SK-N-SH (cell line): ENCODE results near the gene CHCHD1. TPM values are rescaled to one million over a fixed set of nuclear protein-coding genes. Genes with fewer than 3 reads are reported as not detected.

Source experiments
- CTCF ChIA-PET: fragments of 300-600, 350-600 bp; formaldehyde crosslinking; extraction: SDS; loops from one replicate; lab custom pipeline; 2021; lab: Yijun Ruan, JAX
- POLR2A ChIA-PET: fragments of 350-600 bp; sonication (Branson Sonifier 250); formaldehyde crosslinking; extraction: SDS; loops from one replicate; lab custom pipeline; 2020; ENCODE audit warnings: antibody characterized with exemption, inconsistent platforms; lab: Yijun Ruan, JAX
- DNase-seq: peaks from one replicate; pipeline ENCODE4 v3.0.0; 2012
- H2AFZ ChIP-seq: fragments of 200-600 bp; sonication (generic); 2 replicates; pipeline ENCODE4 v1.8.1; 2016; ENCODE audit warnings: antibody characterized with exemption, mild to moderate bottlenecking, low read depth
- H3F3A ChIP-seq: fragments of 200-600 bp; sonication (generic); replicated peaks from 2 replicates; pipeline ENCODE3; 2016; ENCODE audit warnings: antibody characterized with exemption, mild to moderate bottlenecking; ENCODE audit not compliant: insufficient read depth
- H3K27ac ChIP-seq, 2 experiments: fragments of 200-500 bp in 1 of 2; fragments of 200-600 bp in 1 of 2; sonication (Bioruptor generic) in 1 of 2; sonication (generic), shearing (Covaris generic) in 1 of 2; 2 replicates each; pipeline versions ENCODE4 v1.5.1 to v1.6.1; 2014 to 2016; ENCODE audit warnings: low read depth in 2 of 2, inconsistent platforms in 1 of 2, low read length in 1 of 2, mild to moderate bottlenecking in 1 of 2, mixed read lengths in 1 of 2
- H3K27me3 ChIP-seq: fragments of 200-600 bp; sonication (generic), shearing (Covaris generic); 2 replicates; pipeline ENCODE4 v1.6.1; 2016; ENCODE audit warnings: mixed run types; ENCODE audit not compliant: insufficient read depth
- H3K36me3 ChIP-seq, 2 experiments: fragments of 200-500 bp in 1 of 2; fragments of 200-600 bp in 1 of 2; sonication (Bioruptor generic) in 1 of 2; sonication (generic) in 1 of 2; replicated peaks in 1 of 2; 2 replicates each; pipeline versions ENCODE3 to v1.5.1; 2014 to 2016; ENCODE audit warnings: low read length in 1 of 2, mild to moderate bottlenecking in 1 of 2; ENCODE audit not compliant: insufficient read depth in 2 of 2, control insufficient read depth in 1 of 2
- H3K4me1 ChIP-seq, 2 experiments: fragments of 200-500 bp in 1 of 2; fragments of 200-600 bp in 1 of 2; sonication (Bioruptor generic) in 1 of 2; sonication (generic), shearing (Covaris generic) in 1 of 2; 2 replicates each; pipeline versions ENCODE4 v1.5.1 to v1.6.1; 2014 to 2016; ENCODE audit warnings: low read depth in 1 of 2, low read length in 1 of 2, mixed run types in 1 of 2; ENCODE audit not compliant: insufficient read depth in 2 of 2, control insufficient read depth in 1 of 2
- H3K4me2 ChIP-seq: fragments of 200-600 bp; sonication (generic), shearing (Covaris generic); 2 replicates; pipeline ENCODE4 v1.6.1; 2017; ENCODE audit warnings: mixed run types
- H3K4me3 ChIP-seq, 2 experiments: fragments of 200-500 bp in 1 of 2; fragments of 200-600 bp in 1 of 2; sonication (Bioruptor generic) in 1 of 2; sonication (generic), shearing (Covaris generic) in 1 of 2; 2 replicates each; pipeline versions ENCODE4 v1.5.1 to v1.8.1; 2014 to 2016; ENCODE audit warnings: low read depth in 2 of 2, inconsistent platforms in 1 of 2, low read length in 1 of 2, mild to moderate bottlenecking in 1 of 2, mixed read lengths in 1 of 2, moderate library complexity in 1 of 2
- H3K79me2 ChIP-seq: fragments of 200-600 bp; sonication (generic); 2 replicates; pipeline ENCODE4 v1.8.1; 2017; ENCODE audit warnings: mild to moderate bottlenecking; ENCODE audit not compliant: insufficient read depth
- H3K9ac ChIP-seq: fragments of 200-600 bp; sonication (generic); 2 replicates; pipeline ENCODE4 v1.6.1; 2017; ENCODE audit warnings: mixed run types
- H3K9me2 ChIP-seq: fragments of 200-600 bp; sonication (generic); 2 replicates; pipeline ENCODE4 v1.6.1; 2017; ENCODE audit warnings: mixed run types
- H3K9me3 ChIP-seq: fragments of 200-600 bp; sonication (generic); 2 replicates; pipeline ENCODE4 v1.6.1; 2017; ENCODE audit warnings: mixed run types, mild to moderate bottlenecking, moderate library complexity
- H4K20me1 ChIP-seq: fragments of 200-600 bp; sonication (generic); 2 replicates; pipeline ENCODE4 v1.6.1; 2017; ENCODE audit warnings: mild to moderate bottlenecking, mixed run types; ENCODE audit not compliant: insufficient read depth
- CHD2 ChIP-seq: fragments of 150-350 bp; IDR thresholded peaks from 2 replicates; pipeline ENCODE4 v1.6.1; 2018; ENCODE audit warnings: low read length; ENCODE audit not compliant: partially characterized antibody
- CTCF ChIP-seq: fragments of 200-600 bp; sonication (generic); IDR thresholded peaks from 2 replicates; pipeline ENCODE4 v1.6.1; 2017; ENCODE audit warnings: antibody characterized with exemption, mild to moderate bottlenecking, moderate library complexity
- ELF1 ChIP-seq: IDR thresholded peaks from 2 replicates; pipeline ENCODE4 v1.4.0; 2012
- EP300 ChIP-seq, 2 experiments: IDR thresholded peaks; 2 replicates each; pipeline versions ENCODE4 v1.4.0 to v1.6.1; 2012; ENCODE audit warnings: borderline replicate concordance in 1 of 2, low read depth in 1 of 2, low read length in 1 of 2
- FOSL2 ChIP-seq: IDR thresholded peaks from 2 replicates; pipeline ENCODE4 v1.4.0; 2012; ENCODE audit warnings: low read depth, mild to moderate bottlenecking, moderate library complexity, borderline replicate concordance
- FOXM1 ChIP-seq: IDR thresholded peaks from 2 replicates; pipeline ENCODE4 v1.4.0; 2012; ENCODE audit warnings: low read depth, mild to moderate bottlenecking
- IRF3 ChIP-seq: fragments of 150-350 bp; IDR thresholded peaks from 2 replicates; pipeline ENCODE4 v1.6.1; 2016; ENCODE audit warnings: mild to moderate bottlenecking, low read depth, low read length
- MEF2A ChIP-seq: IDR thresholded peaks from 2 replicates; pipeline ENCODE4 v1.4.0; 2012; ENCODE audit warnings: low read depth, borderline replicate concordance
- NRF1 ChIP-seq: IDR thresholded peaks from 2 replicates; pipeline ENCODE4 v1.6.1; 2012; ENCODE audit warnings: low read depth, mild to moderate bottlenecking, low read length
- PBX3 ChIP-seq: IDR thresholded peaks from 2 replicates; pipeline ENCODE4; 2012
- RFX5 ChIP-seq: IDR thresholded peaks from 2 replicates; pipeline ENCODE4 v1.6.1; 2012; ENCODE audit warnings: mild to moderate bottlenecking, improper control_type of control experiment, low read length
- SIN3A ChIP-seq: IDR thresholded peaks from 2 replicates; pipeline ENCODE4 v1.6.1; 2012; ENCODE audit warnings: low read depth, mild to moderate bottlenecking, low read length, moderate library complexity, borderline replicate concordance
- USF2 ChIP-seq: fragments of 150-350 bp; IDR thresholded peaks from 2 replicates; pipeline ENCODE4 v1.6.1; 2017; ENCODE audit warnings: antibody characterized with exemption, low read length, low read depth, borderline replicate concordance
- YY1 ChIP-seq: IDR thresholded peaks from 2 replicates; pipeline ENCODE4 v1.4.0; 2012; ENCODE audit warnings: low read depth, mild to moderate bottlenecking
- ZBTB33 ChIP-seq: IDR thresholded peaks from 2 replicates; pipeline ENCODE4 v1.4.0; 2012; ENCODE audit warnings: low read depth, borderline replicate concordance
- whole genome bisulfite sequencing: methylation state at CpG from one replicate; pipeline ENCODE4 v1.1.6; 2017; ENCODE audit warnings: low lambda C conversion rate; 5-methylcytosine and 5-hydroxymethylcytosine counted together
- polyA plus RNA-seq, 3 experiments: library from polyadenylated mRNA; depleted of rRNA; stranded (reverse); fragments of >200 nt; gene quantifications; 2 replicates each; pipeline ENCODE4 v1.2.3, GENCODE V29; 2012

CHCHD1 gene
- polyA plus RNA-seq, 1 of the 3 experiments (the other 2 are of a cell fraction) = 60.9 TPM

- POLR2A ChIA-PET = no interaction called here
These were observed 2.8 kb upstream of the CHCHD1 start for GRCh38 chr10:73779018-73779417.

More at GRCh38 chr10:73779018-73779417, 2.8 kb upstream of the CHCHD1 start:
- Histone ChIP-seq H3K9me3 (no peaks in the 10 kb centered on the region), H3K36me3 (peaks cover 18 to 32% of the 10 kb centered on the region in 2 experiments), H2AFZ (no peak overlapping the region), H3K4me1 (peaks cover 12 to 21% of the 10 kb centered on the region in 2 experiments; a peak in 3 of 4 replicates), H3K4me2 (no peak overlapping the region), H3K9me2 (no peaks in the 10 kb centered on the region), H3K9ac (no peak overlapping the region), H3K27me3 (no peaks in the 10 kb centered on the region), H4K20me1 (peaks cover 8% of the 10 kb centered on the region; the same call in 1 of the 2 replicates), H3K79me2 (peaks cover 95% of the 10 kb centered on the region), H3K27ac (no peak overlapping the region), H3K4me3 (no peak overlapping the region), H3F3A (peaks cover 13% of the 10 kb centered on the region)
- CTCF ChIA-PET = interaction anchor here (0.6 to 1.3 kb wide), 2 partner anchors 9 to 416 kb away, joined by 3 read pairs; no protein-coding TSS in a partner anchor
- no peak for TF ChIP-seq EP300 (IDR thresholded peaks at IDR 0.05; ENCODE audit: borderline replicate concordance in 1 of 2, low read depth in 1 of 2, low read length in 1 of 2)
- no peak for TF ChIP-seq SIN3A
- TF ChIP-seq NRF1 = no peak
- TF ChIP-seq CTCF = no peak
- TF ChIP-seq ELF1 = no peak
- no peak for TF ChIP-seq ZBTB33
- no peak for TF ChIP-seq FOSL2
- no peak for TF ChIP-seq RFX5
- no peak for TF ChIP-seq PBX3
- no peak for TF ChIP-seq USF2
- no peak for TF ChIP-seq YY1
- no peak for TF ChIP-seq MEF2A
- TF ChIP-seq FOXM1 = no peak
- no peak for TF ChIP-seq IRF3
- TF ChIP-seq CHD2 = no peak
- 97% methylated on average over 5 of the region's 5 CpGs for WGBS
- DNase-seq = no peak
